ENCODE results near the gene PDCD7.

Gene PDCD7

GRCh38 chr15:65174509-65174908, 40.9 kb upstream of the PDCD7 start:
- no peak overlapping the region for H3K4me3 ChIP-seq (ENCODE audit: low read depth, low read length)
- TF ChIP-seq CTCF (IDR thresholded peaks at IDR 0.05; ENCODE audit: low read depth, low read length) = no peak

- H3K4me3 ChIP-seq (ENCODE audit: low read depth, low read length) = no peak overlapping the region
- no peak for TF ChIP-seq CTCF (IDR thresholded peaks at IDR 0.05; ENCODE audit: low read depth, low read length)
Observed at GRCh38 chr15:65172531-65172930, 38.9 kb upstream of the PDCD7 start.

GRCh38 chr15:65171428-65171827, 37.8 kb upstream of the PDCD7 start:
- no peak overlapping the region for H3K4me3 ChIP-seq (ENCODE audit: low read depth, low read length)

GRCh38 chr15:65165875-65166274, 32.3 kb upstream of the PDCD7 start:
- no peak overlapping the region for H3K4me3 ChIP-seq (ENCODE audit: low read depth, low read length)
- TF ChIP-seq CTCF (IDR thresholded peaks at IDR 0.05; ENCODE audit: low read depth, low read length) = no peak

More at GRCh38 chr15:65171428-65171827, 37.8 kb upstream of the PDCD7 start:
- TF ChIP-seq CTCF (IDR thresholded peaks at IDR 0.05; ENCODE audit: low read depth, low read length) = no peak

- no peak overlapping the region for H3K4me3 ChIP-seq (ENCODE audit: low read depth, low read length)
- no peak for TF ChIP-seq CTCF (IDR thresholded peaks at IDR 0.05; ENCODE audit: low read depth, low read length)
Observed at GRCh38 chr15:65164139-65164538, 30.5 kb upstream of the PDCD7 start.

- H3K4me3 ChIP-seq (ENCODE audit: low read depth, low read length) = no peak overlapping the region
- TF ChIP-seq CTCF (IDR thresholded peaks at IDR 0.05; ENCODE audit: low read depth, low read length) = no peak
Observed at GRCh38 chr15:65163041-65163440, 29.4 kb upstream of the PDCD7 start.

- TF ChIP-seq CTCF (IDR thresholded peaks at IDR 0.05; ENCODE audit: low read depth, low read length) = no peak
- no peak overlapping the region for H3K4me3 ChIP-seq (ENCODE audit: low read depth, low read length)
Observed at GRCh38 chr15:65156692-65157091, 23.1 kb upstream of the PDCD7 start.

All from WI38 (cell line).